CD4-positive, alpha-beta T cell treated with Interleukin-17A for 1 hour (primary cell): Measurements from ENCODE around the gene F2.

Source experiments
- DNase-seq: peaks from one replicate; pipeline ENCODE4 v3.0.0-alpha.2; 2020

The F2 gene

GRCh38 chr11:46743693-46744339 lies 24.8 kb downstream of the F2 start:
- no peak for DNase-seq

GRCh38 chr11:46745328-46745727 lies 26.3 kb downstream of the F2 start:
- no peak for DNase-seq

- no peak for DNase-seq
These were observed 27.0 kb downstream of the F2 start for GRCh38 chr11:46745995-46746394.

GRCh38 chr11:46747150-46747549 lies 28.1 kb downstream of the F2 start:
- DNase-seq = no peak

GRCh38 chr11:46755962-46756361 lies 36.9 kb downstream of the F2 start:
- no peak for DNase-seq

- DNase-seq = no peak
These were observed 40.2 kb downstream of the F2 start for GRCh38 chr11:46759196-46759595.

GRCh38 chr11:46760429-46761128 lies 41.6 kb downstream of the F2 start:
- no peak for DNase-seq

- no peak for DNase-seq
These were observed 42.8 kb downstream of the F2 start for GRCh38 chr11:46761807-46762206.

- DNase-seq = no peak
These were observed 43.2 kb downstream of the F2 start for GRCh38 chr11:46762248-46762647.

GRCh38 chr11:46766656-46767055 lies 47.6 kb downstream of the F2 start:
- DNase-seq = no peak

- DNase-seq = no peak
These were observed 50.7 kb downstream of the F2 start for GRCh38 chr11:46769636-46770221.

- no peak for DNase-seq
These were observed 57.9 kb downstream of the F2 start for GRCh38 chr11:46776878-46777277.

GRCh38 chr11:46778416-46778815 lies 59.4 kb downstream of the F2 start:
- no peak for DNase-seq
